ENCODE measurements around the gene PGAM4.
"Not testable (repeated sequence)": the region's sequence is repeated elsewhere in the genome, so short reads cannot be mapped to it uniquely, and the experiment has no call there.

PGAM4 gene

DNA sequence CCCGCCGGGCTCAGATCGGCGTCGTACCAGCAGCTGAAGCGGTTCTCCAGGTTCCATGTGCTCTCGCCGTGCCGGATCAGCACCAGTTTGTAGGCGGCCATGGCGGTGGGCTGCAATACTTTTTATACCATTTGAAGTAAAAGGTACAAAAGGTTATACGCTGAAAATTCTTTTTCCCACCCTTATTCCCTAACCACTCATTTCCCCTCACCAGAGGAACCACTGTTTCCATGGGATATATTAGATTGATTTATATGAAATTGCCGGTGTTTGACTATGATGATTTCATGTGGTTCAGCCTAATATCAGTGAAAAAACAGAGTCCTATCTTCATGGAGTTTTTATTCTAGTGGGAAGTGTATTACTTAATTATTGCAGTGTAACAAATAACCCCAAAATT lies at the start of gene PGAM4:
TSS of gene PGAM4 (minus strand) at position 101 of the 400 bp plus-strand sequence. CDS start at position 101, 0 bp downstream.
- DNase-seq: no peak

- DNase-seq: no peak
Observed at GRCh38 chrX:78011846-78012245, 42.4 kb upstream of the PGAM4 start.

DNA sequence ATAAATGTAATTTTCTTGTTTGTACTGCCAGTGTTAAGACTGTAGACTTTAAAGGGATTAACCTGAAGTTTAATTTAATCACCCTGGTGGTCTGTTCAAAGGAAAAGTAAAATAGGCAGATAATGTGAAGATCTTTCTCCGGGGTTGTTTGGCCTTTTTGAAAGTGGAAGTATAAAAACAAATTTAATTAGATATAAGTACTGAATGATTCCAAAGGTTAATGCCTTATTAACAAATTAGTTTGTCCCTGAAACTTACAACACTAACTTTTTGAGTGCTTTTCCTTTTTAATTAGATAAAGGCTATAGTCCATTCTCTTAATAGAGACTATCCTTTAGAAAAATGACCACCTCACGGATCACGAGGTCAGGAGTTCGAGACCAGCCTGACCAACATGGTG lies 10.4 kb upstream of the PGAM4 start:
- no peak for DNase-seq

GRCh38 chrX:77977518-77977917 lies 8.1 kb upstream of the PGAM4 start:
- no peak for DNase-seq

GRCh38 chrX:77977095-77977494 lies 7.7 kb upstream of the PGAM4 start:
- no peak for DNase-seq

- no peak for DNase-seq
Observed at GRCh38 chrX:77975755-77976154, 6.3 kb upstream of the PGAM4 start.

- DNase-seq: no peak
Observed at GRCh38 chrX:77967631-77968030, 1.8 kb downstream of the PGAM4 start.

GRCh38 chrX:77966361-77966760 lies 3.1 kb downstream of the PGAM4 start:
- no peak for DNase-seq

DNA sequence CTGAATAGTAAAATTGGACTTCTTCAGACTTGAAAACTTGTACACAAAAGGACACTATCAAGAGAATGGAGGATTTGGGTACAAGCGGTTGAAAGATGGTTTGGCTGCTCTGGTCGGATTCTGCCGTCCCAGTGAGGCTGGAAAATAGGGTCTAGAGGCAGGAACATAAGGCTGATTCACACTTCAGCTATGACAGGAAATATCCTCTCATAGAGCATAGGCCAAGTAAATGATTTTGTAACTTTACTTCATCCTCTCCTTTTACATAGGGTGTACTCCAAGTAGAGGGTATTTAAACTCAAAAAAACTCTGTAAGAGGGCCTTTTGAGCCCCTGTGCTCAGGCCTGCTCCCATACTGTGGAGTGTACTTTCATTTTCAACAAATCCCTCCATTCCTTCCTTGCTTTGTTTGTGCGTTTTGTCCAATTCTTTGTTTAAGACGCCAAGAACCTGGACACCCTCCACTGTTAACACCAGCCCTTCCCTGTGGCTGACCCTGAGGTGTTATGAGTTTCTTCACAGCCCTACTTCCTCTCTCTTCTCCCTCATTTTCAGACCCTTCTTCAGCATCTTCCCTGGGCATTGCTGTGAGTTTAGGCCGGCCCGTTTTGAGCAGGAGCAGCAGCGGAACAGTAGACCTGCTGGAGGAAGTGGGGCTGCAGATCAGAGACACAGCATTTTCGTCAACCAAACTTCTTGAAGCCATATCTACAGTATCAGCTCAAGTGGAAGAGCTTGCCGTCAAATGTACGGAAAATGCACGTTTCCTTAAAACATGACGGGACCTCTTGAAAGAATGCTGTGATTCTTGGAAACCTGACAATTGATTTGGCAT lies 7.2 kb downstream of the PGAM4 start:
- no peak for DNase-seq

DNA sequence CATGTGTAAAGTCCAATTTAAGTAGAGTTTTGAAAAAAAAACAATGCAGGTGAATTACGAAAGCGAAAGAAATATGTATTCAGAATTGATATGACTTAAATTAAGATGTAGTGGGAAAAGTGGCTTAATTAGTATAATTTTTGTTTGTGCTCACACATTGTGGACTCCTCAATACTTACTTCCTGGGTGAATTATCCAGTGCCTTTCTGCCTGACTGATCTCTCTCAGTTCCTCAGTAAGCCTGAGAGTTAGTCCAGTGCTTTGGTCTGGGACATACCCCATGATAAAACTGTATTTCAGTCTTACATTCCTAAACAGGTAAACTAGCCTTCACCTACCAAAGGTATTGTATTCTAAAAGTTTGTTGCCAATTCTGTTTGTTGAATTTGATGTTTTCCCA lies 8.4 kb downstream of the PGAM4 start:
- DNase-seq: no peak

GRCh38 chrX:77960567-77960966 lies 8.9 kb downstream of the PGAM4 start:
- DNase-seq: no peak

- DNase-seq: no peak
Observed at GRCh38 chrX:77953708-77954107, 15.7 kb downstream of the PGAM4 start.

GRCh38 chrX:77953302-77953701 lies 16.1 kb downstream of the PGAM4 start:
- DNase-seq: no peak

- no peak for DNase-seq
Observed at GRCh38 chrX:77952173-77952572, 17.3 kb downstream of the PGAM4 start.

GRCh38 chrX:77949840-77950239 lies 19.6 kb downstream of the PGAM4 start:
- DNase-seq: no peak

GRCh38 chrX:77946571-77946970 lies 22.9 kb downstream of the PGAM4 start:
- DNase-seq: no peak

- no peak for DNase-seq
Observed at GRCh38 chrX:77945910-77946545, 23.4 kb downstream of the PGAM4 start.

GRCh38 chrX:77945031-77945430 lies 24.4 kb downstream of the PGAM4 start:
- not testable (repeated sequence) for DNase-seq

GRCh38 chrX:77938083-77938680 lies 31.3 kb downstream of the PGAM4 start:
- DNase-seq: no peak

- DNase-seq: no peak
Observed at GRCh38 chrX:77937291-77937690, 32.1 kb downstream of the PGAM4 start.

DNA sequence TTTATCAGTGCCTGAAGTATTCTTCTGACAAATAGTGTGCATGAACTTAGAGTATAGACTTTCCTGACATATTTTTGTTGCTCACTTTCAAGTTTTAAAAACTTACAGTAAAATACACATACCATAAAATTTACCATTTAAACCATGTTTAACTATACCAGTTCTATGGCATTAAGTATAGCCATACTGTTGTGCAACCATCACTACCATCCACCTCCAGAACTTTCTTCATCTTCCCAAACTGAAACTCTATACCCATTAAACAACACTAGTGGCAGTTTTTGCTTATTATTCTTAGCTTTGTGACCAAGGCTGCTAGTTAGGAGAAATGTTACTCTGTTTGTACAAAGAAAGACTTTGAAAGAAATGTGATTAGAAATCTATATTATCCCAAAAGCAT lies 33.1 kb downstream of the PGAM4 start:
- DNase-seq: no peak

GRCh38 chrX:77935886-77936285 lies 33.6 kb downstream of the PGAM4 start:
- no peak for DNase-seq

GRCh38 chrX:77930581-77930980 lies 38.9 kb downstream of the PGAM4 start:
- no peak for DNase-seq

- no peak for DNase-seq
Observed at GRCh38 chrX:77925764-77926163, 43.7 kb downstream of the PGAM4 start.
